NCI-H1694 (cell line): ENCODE measurements around the gene MMEL1.
"Not testable (repeated sequence)": the region's sequence is repeated elsewhere in the genome, so short reads cannot be mapped to it uniquely, and the experiment has no call there.

Experiments
- DNase-seq: peaks from one replicate; lab custom pipeline; 2025; lab: John Stamatoyannopoulos, UW

Gene MMEL1

DNA sequence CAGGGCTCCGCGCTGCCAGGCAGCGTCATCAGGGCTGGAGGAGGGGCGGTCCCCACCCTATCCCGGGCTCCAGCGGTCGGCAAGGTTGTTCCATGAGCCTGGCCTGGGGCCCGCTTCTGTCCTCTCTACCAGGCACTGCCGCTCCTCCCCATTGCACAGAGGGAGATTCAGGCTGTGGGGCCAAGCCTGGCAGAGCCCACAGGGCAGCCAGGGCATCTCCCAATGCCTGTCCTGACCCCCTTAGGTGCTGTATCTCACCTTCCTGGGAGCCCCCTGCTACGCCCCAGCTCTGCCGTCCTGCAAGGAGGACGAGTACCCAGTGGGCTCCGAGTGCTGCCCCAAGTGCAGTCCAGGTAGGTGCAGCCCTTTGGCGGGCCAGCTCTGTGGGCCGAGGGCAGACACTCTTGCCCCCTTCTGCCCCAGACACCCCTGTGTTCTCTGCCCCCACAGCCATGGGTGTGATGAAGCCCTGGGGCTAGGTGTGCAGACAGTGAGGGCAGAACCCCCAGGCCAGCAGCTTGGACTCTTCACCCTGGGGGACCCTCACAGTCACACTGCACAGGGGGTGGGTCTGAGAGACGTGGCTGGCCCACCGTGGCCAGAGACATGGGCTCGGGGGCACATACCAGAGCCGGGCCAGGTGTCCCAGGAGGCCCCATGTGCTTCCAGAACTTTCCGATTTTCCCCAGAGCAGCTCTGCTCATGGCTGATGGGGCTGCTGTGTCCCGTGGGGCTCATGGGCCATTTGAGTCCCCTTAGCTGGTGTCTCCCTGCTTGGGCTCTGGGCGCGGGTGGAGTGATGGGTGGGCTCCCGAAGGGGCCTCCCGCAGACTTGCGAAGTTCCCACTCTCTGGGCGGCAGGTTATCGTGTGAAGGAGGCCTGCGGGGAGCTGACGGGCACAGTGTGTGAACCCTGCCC is 75.1 kb downstream of the MMEL1 start:
- DNase-seq = no peak

DNA sequence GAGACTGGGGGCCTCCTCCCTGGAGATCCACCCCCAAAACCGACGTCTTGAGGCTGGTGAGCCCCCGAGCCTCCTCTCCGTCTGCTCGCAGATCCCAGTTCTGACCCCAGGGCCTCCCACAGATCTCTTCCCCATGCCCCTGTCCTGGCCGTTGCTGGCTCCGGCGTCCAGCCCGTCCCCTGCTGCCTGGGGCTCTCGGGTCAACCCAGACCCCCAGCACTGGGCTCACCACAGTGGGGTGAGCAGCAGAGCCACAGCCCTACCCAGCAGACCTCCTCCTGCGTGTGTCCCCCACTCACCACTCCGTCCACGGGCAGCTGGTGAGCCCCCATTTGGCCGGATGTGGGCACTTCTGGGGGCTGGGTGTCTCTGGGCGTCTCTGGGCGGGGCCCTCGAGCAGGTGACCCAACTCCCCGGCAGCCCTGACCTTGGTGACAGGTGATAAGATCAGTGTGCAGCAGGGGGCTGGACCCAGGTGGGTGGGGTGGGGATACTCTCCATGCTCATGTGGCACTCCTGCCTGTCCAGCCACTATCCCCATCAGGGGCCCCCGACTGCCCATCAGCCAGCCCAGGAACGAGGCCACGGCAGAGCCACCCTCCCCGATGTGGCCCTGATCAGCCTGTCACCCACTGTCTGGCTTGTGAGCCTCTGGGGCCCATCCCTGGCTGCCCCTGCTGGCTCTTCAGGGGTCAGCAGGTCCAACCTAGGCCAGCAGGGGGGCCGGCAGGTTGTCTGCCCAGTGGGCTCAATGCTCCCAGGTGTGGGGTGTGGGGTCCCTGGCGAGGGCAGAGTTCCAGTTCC is 75.9 kb downstream of the MMEL1 start:
- no peak for DNase-seq

GRCh38 chr1:2556277-2556677 is 76.5 kb downstream of the MMEL1 start, which contains the start of gene TNFRSF14:
TNFRSF14 (plus strand) TSS chr1:2556371; CDS start chr1:2556665, 294 bp downstream.
- no peak for DNase-seq

GRCh38 chr1:2555634-2556276 is 77.1 kb downstream of the MMEL1 start:
- DNase-seq = no peak

DNA sequence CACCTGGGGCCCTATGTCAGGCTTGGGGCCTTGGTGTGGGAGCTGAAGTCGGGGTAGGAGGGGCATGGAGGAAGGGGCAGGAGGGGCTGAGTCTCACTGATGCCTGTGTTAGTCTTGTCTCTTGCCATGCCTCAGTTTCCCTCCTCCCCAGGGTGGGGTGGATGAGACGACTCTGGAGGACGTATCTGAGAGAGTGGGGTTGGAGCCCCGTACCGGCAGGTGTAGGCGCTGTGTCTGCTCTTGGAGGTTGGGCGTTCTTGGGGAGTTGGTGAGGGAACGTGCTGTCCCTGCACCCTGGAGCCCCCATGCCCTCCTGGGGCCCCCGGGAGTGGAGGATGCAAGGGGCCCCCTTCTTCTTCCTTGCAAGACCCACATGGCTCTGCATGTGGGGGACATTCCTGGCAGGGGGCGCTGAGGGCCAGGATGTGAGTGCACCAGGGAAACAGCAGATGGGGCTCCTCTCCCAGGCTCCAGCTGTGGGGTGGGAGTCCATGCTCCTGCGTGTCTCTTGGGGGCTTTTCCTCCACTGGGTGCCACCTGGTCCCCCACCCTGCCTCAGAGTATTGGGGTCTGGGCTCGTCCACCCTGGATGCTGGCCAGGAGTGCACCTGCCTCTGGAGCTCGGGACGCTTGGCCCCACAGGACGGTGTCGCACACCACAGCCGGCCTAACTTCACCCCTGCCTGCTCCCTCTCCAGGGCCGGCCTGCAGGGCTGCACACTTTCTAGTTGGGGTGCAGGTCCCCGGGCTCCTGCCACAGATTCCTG is 78.0 kb downstream of the MMEL1 start:
- no peak for DNase-seq

DNA sequence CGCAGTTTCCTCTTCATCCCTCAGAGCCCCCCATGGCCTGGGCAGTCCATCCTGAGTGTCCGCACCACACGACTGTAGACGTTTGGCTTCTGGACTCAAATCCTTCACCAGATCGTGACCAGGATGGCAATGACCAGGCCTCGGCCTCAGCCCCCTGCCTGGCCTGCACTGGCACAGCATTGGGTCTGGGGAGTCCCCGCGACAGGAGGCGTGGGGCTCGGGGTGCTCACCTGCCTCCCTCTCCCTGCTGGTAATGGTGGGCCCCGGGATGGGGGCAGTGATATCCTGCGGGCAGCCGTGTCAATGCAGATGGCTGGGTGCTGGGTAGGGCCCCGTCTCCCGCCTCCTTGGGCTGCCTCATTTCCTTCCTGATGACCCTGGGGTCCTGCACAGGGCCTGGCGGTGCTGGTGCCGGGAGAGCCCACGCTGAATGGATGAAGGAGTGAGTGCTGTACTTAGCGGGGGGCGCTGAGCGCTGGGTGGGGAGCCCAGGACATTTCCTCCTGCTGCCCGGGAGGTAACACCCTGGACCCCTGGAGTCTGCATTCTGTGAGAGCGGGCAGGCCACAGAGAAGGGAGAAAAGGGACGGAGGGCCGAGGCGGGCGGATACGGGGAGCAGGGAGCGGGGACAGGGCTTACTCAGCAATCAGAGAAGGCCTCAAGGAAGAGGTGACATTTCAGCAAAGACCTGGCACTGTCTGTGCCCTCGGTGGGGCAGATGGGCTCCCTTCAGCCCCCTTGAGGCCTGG is 78.8 kb downstream of the MMEL1 start:
- no peak for DNase-seq

DNA sequence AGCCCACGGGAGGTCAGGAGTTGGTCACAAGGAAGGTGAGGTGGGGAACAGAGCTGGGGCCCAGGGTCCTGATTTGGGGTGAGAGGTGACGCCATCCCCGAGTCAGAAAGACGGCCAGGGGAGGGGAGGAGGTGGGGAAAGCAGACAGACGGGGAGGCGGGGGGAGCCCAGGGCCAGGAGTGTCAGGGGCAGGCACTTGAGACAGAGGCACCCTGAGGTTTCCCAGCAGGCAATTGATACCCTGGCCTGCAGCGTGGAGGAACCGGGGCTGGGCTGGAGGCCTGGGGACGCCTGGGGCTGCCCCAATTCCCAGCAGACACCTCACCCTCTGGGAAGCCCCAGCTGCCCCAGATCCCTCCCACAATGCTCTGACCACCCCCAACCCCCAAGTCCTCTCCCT is 79.7 kb downstream of the MMEL1 start:
- DNase-seq = not testable (repeated sequence)

GRCh38 chr1:2552189-2552588 is 80.6 kb downstream of the MMEL1 start:
- DNase-seq = no peak

DNA sequence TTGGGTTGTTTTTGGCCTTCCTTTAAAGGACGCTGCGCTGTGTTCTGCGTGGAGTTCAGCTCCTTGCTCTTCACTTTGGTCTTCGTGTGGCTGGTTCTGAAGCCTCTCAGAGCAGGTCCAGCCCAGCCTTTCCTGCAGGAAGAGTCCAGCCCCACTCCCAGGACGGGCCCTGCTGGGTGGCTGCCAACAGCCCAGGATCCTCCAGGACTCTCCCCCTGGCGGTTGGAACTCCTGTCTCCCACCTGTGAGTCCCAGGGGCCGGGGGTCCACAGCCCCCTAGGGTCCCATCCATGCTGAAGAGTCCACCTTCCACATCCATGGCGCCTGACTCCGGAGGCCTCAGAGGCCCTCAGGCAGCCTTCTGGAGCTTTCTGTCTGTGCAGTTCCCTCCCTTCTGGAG is 81.3 kb downstream of the MMEL1 start:
- not testable (repeated sequence) for DNase-seq

- not testable (repeated sequence) for DNase-seq
Observed at GRCh38 chr1:2550309-2550861, 82.4 kb downstream of the MMEL1 start.

GRCh38 chr1:2549367-2550029 is 83.3 kb downstream of the MMEL1 start:
- not testable (repeated sequence) for DNase-seq

- DNase-seq = peak; percentile 30
Observed at GRCh38 chr1:2548068-2548589, 84.7 kb downstream of the MMEL1 start.

GRCh38 chr1:2547210-2548067 is 85.4 kb downstream of the MMEL1 start:
- DNase-seq = no peak

DNA sequence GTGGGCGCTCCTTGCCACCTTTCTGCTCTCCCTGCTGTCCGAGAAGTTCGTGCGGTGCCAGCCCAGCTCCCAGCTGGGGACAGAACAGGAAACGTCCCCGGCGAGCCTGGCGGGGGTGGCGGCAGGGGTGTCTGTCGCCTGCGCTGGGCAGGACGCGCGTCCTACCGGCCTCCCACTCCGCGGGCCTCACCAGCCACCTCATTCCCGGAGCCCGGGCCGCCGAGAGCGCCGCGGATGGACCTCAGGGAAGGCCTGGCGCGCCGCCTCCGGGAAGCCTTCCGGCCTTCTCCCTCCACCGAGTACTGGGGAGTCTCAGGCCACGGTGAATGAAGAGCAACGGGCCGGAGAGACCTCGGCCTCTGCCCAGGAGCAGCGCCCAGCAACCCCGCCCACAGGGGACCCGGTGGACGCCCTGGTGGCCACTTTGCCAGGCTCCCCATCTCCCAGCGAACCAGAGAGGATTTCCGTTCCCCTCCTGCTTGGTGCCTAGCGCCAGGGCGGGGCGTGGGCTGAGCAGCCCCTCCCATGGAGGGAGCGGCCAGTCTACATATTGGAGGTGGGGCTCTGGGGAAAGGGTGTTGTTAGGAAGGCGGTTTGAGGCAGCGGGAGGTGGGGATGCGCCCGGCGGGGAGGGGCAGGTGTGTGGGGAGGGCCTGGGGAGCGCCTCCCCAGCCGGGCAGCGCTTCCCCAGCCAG is 86.2 kb downstream of the MMEL1 start:
- DNase-seq = peak; percentile 71

GRCh38 chr1:2545754-2546514 is 86.9 kb downstream of the MMEL1 start:
- DNase-seq = peak; percentile 63

DNA sequence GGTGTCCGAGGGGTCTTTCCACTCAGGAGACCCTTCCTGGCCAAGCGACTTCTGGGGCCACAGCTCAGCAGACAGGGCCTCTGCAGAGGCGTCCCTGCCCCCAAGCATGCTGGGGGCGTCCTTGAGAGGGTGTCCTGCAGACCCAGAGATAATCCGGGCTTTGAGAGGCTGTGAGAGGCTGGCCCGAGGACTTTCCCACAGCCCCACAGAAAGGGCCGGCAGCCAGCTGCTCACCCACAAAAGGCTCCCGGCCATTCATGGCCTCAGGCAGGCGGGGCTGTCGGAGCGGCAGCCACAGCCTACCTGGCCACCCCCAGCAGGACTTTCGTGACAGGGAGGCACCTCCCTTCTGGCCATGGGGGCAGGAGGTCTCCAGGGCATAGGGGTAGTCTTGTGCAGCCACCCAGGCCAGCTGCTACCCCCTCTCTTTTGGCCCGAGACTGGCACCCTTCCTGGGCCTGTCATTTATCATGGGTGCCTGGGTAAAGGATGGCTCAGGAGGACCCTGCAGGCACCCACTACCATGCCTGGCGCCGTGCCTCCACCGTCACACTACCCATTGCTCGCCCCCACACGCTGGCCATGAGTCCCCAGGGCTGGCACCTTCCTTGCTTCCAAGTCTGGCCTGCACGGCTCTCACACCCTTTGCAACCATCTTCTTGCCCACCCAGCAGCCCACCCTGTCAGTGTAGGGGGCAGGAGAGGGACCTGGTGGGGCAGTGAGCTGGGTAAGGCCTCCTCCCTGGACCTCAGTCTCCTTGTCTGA is 87.8 kb downstream of the MMEL1 start:
- no peak for DNase-seq
